Gastrocnemius medialis (tissue), 4 donors: ENCODE measurements around the gene ANTXR1. TPM values are rescaled to one million over a fixed set of nuclear protein-coding genes. Genes with fewer than 3 reads are reported as not detected.

Source experiments
- ATAC-seq, 2 donors: fragments of 150-250 bp; one replicate each; pipeline ENCODE4 v1.9.1; 2016
- DNase-seq, 2 donors: peaks; one replicate each; pipeline ENCODE4 v3.0.0-alpha.2; 2019
- H3K27ac ChIP-seq, 4 donors: fragments of 200-600 bp; sonication (generic); 1 replicate in 1 of 4; 2 replicates in 3 of 4; pipeline ENCODE4 v1.5.1; 2016 to 2018; ENCODE audit warnings: mild to moderate bottlenecking in 2 of 4, moderate library complexity in 1 of 4
- H3K27me3 ChIP-seq, 3 donors: fragments of 200-600 bp; sonication (generic) in 2 of 3; 1 replicate in 1 of 3; 2 replicates in 2 of 3; pipeline versions ENCODE4 v1.5.1 to v1.6.0; 2016 to 2019; ENCODE audit warnings: mild to moderate bottlenecking in 1 of 3, moderate library complexity in 1 of 3
- H3K36me3 ChIP-seq, 2 donors: fragments of 200-600 bp; sonication (generic) in 1 of 2; one replicate each; pipeline ENCODE4 v1.5.1; 2017 to 2018
- H3K4me1 ChIP-seq, 2 donors: fragments of 200-600 bp; sonication (generic) in 1 of 2; one replicate each; pipeline ENCODE4 v1.5.1; 2016 to 2017; ENCODE audit warnings: mild to moderate bottlenecking in 2 of 2
- H3K4me3 ChIP-seq, 4 donors: fragments of 200-600 bp; sonication (generic) in 3 of 4; 1 replicate in 1 of 4; 2 replicates in 3 of 4; pipeline ENCODE4 v1.5.1; 2016 to 2019; ENCODE audit warnings: mild to moderate bottlenecking in 2 of 4
- H3K9me3 ChIP-seq, 3 donors: fragments of 200-600 bp; sonication (generic) in 2 of 3; 1 replicate in 1 of 3; 2 replicates in 2 of 3; pipeline ENCODE4 v1.5.1; 2016 to 2019
- CTCF ChIP-seq, 5 experiments: fragments of 450-650 bp in 3 of 5; fragments of 200-600 bp in 2 of 5; sonication (generic) in 2 of 5; IDR thresholded peaks in 4 of 5; conservative IDR thresholded peaks in 1 of 5; 1 replicate in 4 of 5; 2 replicates in 1 of 5; pipeline ENCODE4 v1.5.1; 2016 to 2019; ENCODE audit warnings: antibody characterized with exemption in 5 of 5, mild to moderate bottlenecking in 3 of 5, moderate library complexity in 3 of 5
- POLR2A ChIP-seq, 2 donors: fragments of 450-650 bp; IDR thresholded peaks; one replicate each; pipeline ENCODE4 v1.6.1; 2017; ENCODE audit warnings: antibody characterized with exemption in 2 of 2, mild to moderate bottlenecking in 2 of 2, moderate library complexity in 2 of 2
- in situ Hi-C, 4 donors: fragments of 200-750 bp; cut with MboI; loops; one replicate each; pipeline versions ENCODE4 v1.15.0 to v1.8.0; 2017; ENCODE audit warnings: low sequenced_read_pairs in 4 of 4
- intact Hi-C: fragments of 100-400 bp; cut with DNase I; formaldehyde crosslinking; loops from one replicate; pipeline ENCODE4 v1.15.1; 2023; ENCODE audit warnings: low total_unique reads
- total RNA-seq, 4 donors: library from RNA; depleted of rRNA; stranded (reverse); fragments of >200 nt; gene quantifications; one replicate each; pipeline versions ENCODE4 v1.1.0 to v1.2.3, GENCODE V29; 2016

Gene ANTXR1
- total RNA-seq, 4 donors from 2014 or later = 8.0 to 13.6 (median 9.7) TPM

- no peak for ATAC-seq
These were observed 178.7 kb downstream of the ANTXR1 start for GRCh38 chr2:69191634-69192033.

GRCh38 chr2:69192176-69192945, 179.4 kb downstream of the ANTXR1 start:
- DNase-seq (no peak), ATAC-seq (no peak)
- intact Hi-C loops (no loop called here), in situ Hi-C loops (no loop called here)
- H3K9me3 ChIP-seq = no peaks in the 10 kb centered on the region
- H3K27me3 ChIP-seq = no peaks in the 10 kb centered on the region
- no peaks in the 10 kb centered on the region for H3K4me1 ChIP-seq
- no peak overlapping the region for H3K4me3 ChIP-seq
- TF ChIP-seq POLR2A (IDR thresholded peaks at IDR 0.05) = no peak
- TF ChIP-seq CTCF (IDR thresholded peaks at IDR 0.05 in 4 of 5, conservative IDR thresholded peaks at IDR 0.05 in 1 of 5) = no peak
- H3K36me3 ChIP-seq = no peaks in the 10 kb centered on the region
- no peak overlapping the region for H3K27ac ChIP-seq

More at GRCh38 chr2:69191634-69192033, 178.7 kb downstream of the ANTXR1 start:
- in situ Hi-C loops = no loop called here
- H3K4me3 ChIP-seq = no peak overlapping the region
- no peaks in the 10 kb centered on the region for H3K9me3 ChIP-seq
- TF ChIP-seq CTCF (IDR thresholded peaks at IDR 0.05 in 4 of 5, conservative IDR thresholded peaks at IDR 0.05 in 1 of 5) (no peak), POLR2A (IDR thresholded peaks at IDR 0.05) (no peak)
- DNase-seq = no peak
- H3K27me3 ChIP-seq = no peaks in the 10 kb centered on the region
- intact Hi-C loops = no loop called here
- H3K4me1 ChIP-seq = no peaks in the 10 kb centered on the region
- H3K36me3 ChIP-seq = no peaks in the 10 kb centered on the region
- H3K27ac ChIP-seq = no peak overlapping the region

GRCh38 chr2:69195706-69196105, 182.7 kb downstream of the ANTXR1 start:
- in situ Hi-C loops = no loop called here
- H3K27ac ChIP-seq = no peak overlapping the region
- H3K36me3 ChIP-seq = no peaks in the 10 kb centered on the region

GRCh38 chr2:69196327-69197117, 183.5 kb downstream of the ANTXR1 start:
- no peak overlapping the region for H3K27ac ChIP-seq
- H3K4me3 ChIP-seq = no peak overlapping the region
- DNase-seq = no peak
- TF ChIP-seq POLR2A (IDR thresholded peaks at IDR 0.05) (no peak), CTCF (IDR thresholded peaks at IDR 0.05 in 4 of 5, conservative IDR thresholded peaks at IDR 0.05 in 1 of 5) (no peak)
- ATAC-seq = no peak
- H3K27me3 ChIP-seq = no peaks in the 10 kb centered on the region
- in situ Hi-C loops (no loop called here), intact Hi-C loops (no loop called here)
- peaks cover 0 to 5% of the 10 kb centered on the region in 2 donors for H3K4me1 ChIP-seq
- H3K9me3 ChIP-seq = no peaks in the 10 kb centered on the region
- no peaks in the 10 kb centered on the region for H3K36me3 ChIP-seq

More at GRCh38 chr2:69195706-69196105, 182.7 kb downstream of the ANTXR1 start:
- DNase-seq = no peak
- intact Hi-C loops = no loop called here
- H3K27me3 ChIP-seq = no peaks in the 10 kb centered on the region
- ATAC-seq = no peak
- peaks cover 0 to 5% of the 10 kb centered on the region in 2 donors for H3K4me1 ChIP-seq
- no peaks in the 10 kb centered on the region for H3K9me3 ChIP-seq
- TF ChIP-seq CTCF (IDR thresholded peaks at IDR 0.05 in 4 of 5, conservative IDR thresholded peaks at IDR 0.05 in 1 of 5) (no peak), POLR2A (IDR thresholded peaks at IDR 0.05) (no peak)
- no peak overlapping the region for H3K4me3 ChIP-seq
